ENCODE results near the gene PIR. TPM values are rescaled to one million over a fixed set of nuclear protein-coding genes. Genes with fewer than 3 reads are reported as not detected.

The PIR gene
- total RNA-seq, 1 donor from 2014 or later = 13.0 TPM

GRCh38 chrX:15430584-15430983 is 62.5 kb downstream of the PIR start:
- intact Hi-C loops (cut with micrococcal nuclease) = no loop called here
- no peaks in the 10 kb centered on the region for H3K9me3 ChIP-seq (replicated peaks)
- H3K27me3 ChIP-seq (ENCODE audit: low read depth) = no peaks in the 10 kb centered on the region
- H3K27ac ChIP-seq (replicated peaks) = no peak overlapping the region
- H3K4me1 ChIP-seq = no peaks in the 10 kb centered on the region
- DNase-seq = no peak
- TF ChIP-seq CTCF (IDR thresholded peaks at IDR 0.05; ENCODE audit: borderline replicate concordance) = no peak
- H3K4me3 ChIP-seq = no peak overlapping the region
- no peaks in the 10 kb centered on the region for H3K36me3 ChIP-seq

- no peaks in the 10 kb centered on the region for H3K4me1 ChIP-seq
- H3K36me3 ChIP-seq = peaks cover 1% of the 10 kb centered on the region
- intact Hi-C loops (cut with micrococcal nuclease) = no loop called here
These were observed 63.1 kb downstream of the PIR start for GRCh38 chrX:15430076-15430475.

GRCh38 chrX:15425024-15425423 is 68.1 kb downstream of the PIR start:
- intact Hi-C loops (cut with micrococcal nuclease) = no loop called here
- Histone ChIP-seq H3K36me3 (peaks cover 4% of the 10 kb centered on the region), H3K4me3 (no peak overlapping the region), H3K9me3 (replicated peaks) (no peaks in the 10 kb centered on the region), H3K27ac (replicated peaks) (no peak overlapping the region), H3K27me3 (ENCODE audit: low read depth) (no peaks in the 10 kb centered on the region), H3K4me1 (no peaks in the 10 kb centered on the region)
- TF ChIP-seq CTCF (IDR thresholded peaks at IDR 0.05; ENCODE audit: borderline replicate concordance) = no peak
- no peak for DNase-seq

More at GRCh38 chrX:15430076-15430475, 63.1 kb downstream of the PIR start:
- no peak for DNase-seq
- no peaks in the 10 kb centered on the region for H3K27me3 ChIP-seq (ENCODE audit: low read depth)
- H3K27ac ChIP-seq (replicated peaks) = no peak overlapping the region
- H3K9me3 ChIP-seq (replicated peaks) = no peaks in the 10 kb centered on the region
- TF ChIP-seq CTCF (IDR thresholded peaks at IDR 0.05; ENCODE audit: borderline replicate concordance) = no peak
- no peak overlapping the region for H3K4me3 ChIP-seq

GRCh38 chrX:15418707-15419181 is 74.4 kb downstream of the PIR start:
- intact Hi-C loops (cut with micrococcal nuclease) = no loop called here
- TF ChIP-seq CTCF (IDR thresholded peaks at IDR 0.05; ENCODE audit: borderline replicate concordance) = no peak
- no peaks in the 10 kb centered on the region for H3K4me1 ChIP-seq
- H3K9me3 ChIP-seq (replicated peaks) = peaks cover 8% of the 10 kb centered on the region
- no peak overlapping the region for H3K27ac ChIP-seq (replicated peaks)
- H3K27me3 ChIP-seq (ENCODE audit: low read depth) = no peaks in the 10 kb centered on the region
- H3K4me3 ChIP-seq = no peak overlapping the region
- no peak for DNase-seq
- peaks cover 4% of the 10 kb centered on the region for H3K36me3 ChIP-seq

- Histone ChIP-seq H3K9me3 (replicated peaks) (peaks cover 8% of the 10 kb centered on the region), H3K27ac (replicated peaks) (no peak overlapping the region), H3K4me1 (no peaks in the 10 kb centered on the region), H3K36me3 (peaks cover 4% of the 10 kb centered on the region), H3K4me3 (no peak overlapping the region), H3K27me3 (ENCODE audit: low read depth) (no peaks in the 10 kb centered on the region)
- intact Hi-C loops (cut with micrococcal nuclease) = no loop called here
- DNase-seq = no peak
- TF ChIP-seq CTCF (IDR thresholded peaks at IDR 0.05; ENCODE audit: borderline replicate concordance) = no peak
These were observed 75.0 kb downstream of the PIR start for GRCh38 chrX:15418041-15418706.

Measured in left ventricle myocardium inferior (tissue), 1 donor.